ENCODE measurements around the gene KDM3A. TPM values are rescaled to one million over a fixed set of nuclear protein-coding genes. Genes with fewer than 3 reads are reported as not detected.

KDM3A gene
- total and polyA plus RNA-seq, 10 of the 15 experiments (the other 5 are each of a cell fraction or from before 2014, with no cell fraction given) = 3.8 to 102 (median 11.1) TPM

GRCh38 chr2:86454238-86454637, 13.1 kb downstream of the KDM3A start:
- TF ChIP-seq CUX1 (IDR thresholded peaks at IDR 0.05; ENCODE audit: insufficient replicate concordance, low read depth, low read length) = no peak
- TF ChIP-seq ZNF207 (IDR thresholded peaks at IDR 0.05; ENCODE audit: borderline replicate concordance) = no peak
- no peak for TF ChIP-seq CBFB (IDR thresholded peaks at IDR 0.05; ENCODE audit: low read depth)
- TF ChIP-seq NR2C1 (IDR thresholded peaks at IDR 0.05) = no peak
- TF ChIP-seq ZBTB11 (CRISPR knock-in tag; IDR thresholded peaks at IDR 0.05) = no peak
- TF ChIP-seq SRF (IDR thresholded peaks at IDR 0.05; ENCODE audit: low read depth in 2 of 2, low read length in 2 of 2) = no peak
- TF ChIP-seq ATF7 (IDR thresholded peaks at IDR 0.05; ENCODE audit: low read depth) = no peak
- ATAC-seq = no peak
- Histone ChIP-seq H3K9me3 (replicated peaks; ENCODE audit: control insufficient read depth, insufficient read depth, low read length) (no peaks in the 10 kb centered on the region), H3K36me3 (ENCODE audit: control insufficient read depth in 2 of 2, insufficient read depth in 2 of 2, low read length in 1 of 2) (peaks cover 5 to 59% of the 10 kb centered on the region in 2 experiments), H3K4me3 (no peak overlapping the region), H3K9ac (ENCODE audit: control insufficient read depth, insufficient read depth, low read length) (no peak overlapping the region), H3K4me1 (ENCODE audit: control insufficient read depth, insufficient read depth, low read length) (no peaks in the 10 kb centered on the region), H3K79me2 (ENCODE audit: control insufficient read depth, insufficient read depth, low read length) (peaks cover 5% of the 10 kb centered on the region), H3K27ac (ENCODE audit: control insufficient read depth, insufficient read depth) (no peak overlapping the region), H4K20me1 (ENCODE audit: control insufficient read depth, insufficient read depth) (no peaks in the 10 kb centered on the region), H2AFZ (ENCODE audit: control insufficient read depth, low read depth, low read length) (no peak overlapping the region), H3K27me3 (replicated peaks in 1 of 2; ENCODE audit: control insufficient read depth in 2 of 2, insufficient read depth in 2 of 2, low read length in 1 of 2) (no peaks in the 10 kb centered on the region), H3K4me2 (ENCODE audit: control insufficient read depth, insufficient read depth) (no peak overlapping the region)
- ChIA-PET POLR2A (interaction anchor here (1.0 kb wide), 1 partner anchor 13 kb away, joined by 4 read pairs; the partner anchor contains the start of gene KDM3A), SMC1A (ENCODE audit: uncharacterized antibody, unreplicated experiment) (interaction anchor here (1.0 to 3.2 kb wide), 3 partner anchors 13 to 233 kb away, joined by 3 to 16 read pairs (median 3); no protein-coding TSS in a partner anchor), RAD21 (ENCODE audit: unreplicated experiment) (interaction anchor here (0.8 kb wide), 1 partner anchor 13 kb away, joined by 3 read pairs; the partner anchor contains the start of gene KDM3A), CTCF (interaction anchor here (1.5 kb wide), 1 partner anchor 18 kb away, joined by 3 read pairs; no protein-coding TSS in a partner anchor)
- no peak for FAIRE-seq
- no TSS peak for BruUV-seq (replicated peaks)
- DNase-seq (ENCODE audit: low read depth, low spot score) = no peak
- intact Hi-C loops (cut with micrococcal nuclease; ENCODE audit: unreplicated experiment) = no loop called here
- in situ Hi-C loops (cut with MboI) = no loop called here
